ENCODE data around the gene PCCB.
"Not testable (repeated sequence)": the region's sequence is repeated elsewhere in the genome, so short reads cannot be mapped to it uniquely, and the experiment has no call there.

The PCCB gene

GRCh38 chr3:136250059-136250902 lies at the start of gene PCCB:
PCCB (plus strand) TSS chr3:136250340; CDS start chr3:136250376, 36 bp downstream.
- peak; percentile 90 to 91 for DNase-seq (ENCODE audit: low read depth in 2 of 2)

- DNase-seq (ENCODE audit: low read depth in 2 of 2), result no peak
These were observed 42.5 kb upstream of the PCCB start for GRCh38 chr3:136207489-136208115.

- DNase-seq (ENCODE audit: low read depth in 2 of 2), result no peak
These were observed 40.2 kb upstream of the PCCB start for GRCh38 chr3:136209921-136210320.

GRCh38 chr3:136211547-136211946 lies 38.6 kb upstream of the PCCB start:
- DNase-seq (ENCODE audit: low read depth in 2 of 2), result no peak

- DNase-seq (ENCODE audit: low read depth in 2 of 2), result not testable (repeated sequence)
These were observed 27.4 kb upstream of the PCCB start for GRCh38 chr3:136222746-136223145.

- DNase-seq (ENCODE audit: low read depth in 2 of 2), result no peak
These were observed 17.7 kb upstream of the PCCB start for GRCh38 chr3:136232413-136232812.

GRCh38 chr3:136235545-136235944 lies 14.6 kb upstream of the PCCB start:
- DNase-seq (ENCODE audit: low read depth in 2 of 2), result no peak

GRCh38 chr3:136236109-136236508 lies 14.0 kb upstream of the PCCB start:
- no peak for DNase-seq (ENCODE audit: low read depth in 2 of 2)

GRCh38 chr3:136237103-136237502 lies 13.0 kb upstream of the PCCB start:
- DNase-seq (ENCODE audit: low read depth in 2 of 2), result no peak

- DNase-seq (ENCODE audit: low read depth in 2 of 2), result no peak
These were observed 12.0 kb upstream of the PCCB start for GRCh38 chr3:136237961-136238649.

GRCh38 chr3:136239094-136239493 lies 11.0 kb upstream of the PCCB start:
- no peak for DNase-seq (ENCODE audit: low read depth in 2 of 2)

GRCh38 chr3:136245691-136246090 lies 4.4 kb upstream of the PCCB start:
- DNase-seq (ENCODE audit: low read depth in 2 of 2), result no peak

GRCh38 chr3:136247436-136247835 lies 2.7 kb upstream of the PCCB start:
- no peak for DNase-seq (ENCODE audit: low read depth in 2 of 2)

GRCh38 chr3:136247855-136248590 lies 2.1 kb upstream of the PCCB start:
- no peak for DNase-seq (ENCODE audit: low read depth in 2 of 2)

- no peak for DNase-seq (ENCODE audit: low read depth in 2 of 2)
These were observed 1.0 kb upstream of the PCCB start for GRCh38 chr3:136249091-136249490.

GRCh38 chr3:136249593-136249992 lies 547 bp upstream of the PCCB start:
- no peak for DNase-seq (ENCODE audit: low read depth in 2 of 2)

GRCh38 chr3:136250903-136251460 lies 842 bp downstream of the PCCB start:
- DNase-seq (ENCODE audit: low read depth in 2 of 2), result no peak

GRCh38 chr3:136251511-136251910 lies 1.4 kb downstream of the PCCB start:
- no peak for DNase-seq (ENCODE audit: low read depth in 2 of 2)

- DNase-seq (ENCODE audit: low read depth in 2 of 2), result no peak
These were observed 5.7 kb downstream of the PCCB start for GRCh38 chr3:136255672-136256406.

GRCh38 chr3:136258199-136258598 lies 8.1 kb downstream of the PCCB start:
- DNase-seq (ENCODE audit: low read depth in 2 of 2), result no peak

GRCh38 chr3:136261826-136262225 lies 11.7 kb downstream of the PCCB start:
- DNase-seq (ENCODE audit: low read depth in 2 of 2), result no peak
